WTC11 (cell line): ENCODE data around the gene CCDC85A.

ENCODE experiments used
- CTCF ChIP-seq: fragments of 200-600 bp; IDR thresholded peaks from 2 replicates; pipeline ENCODE4 v1.8.0; 2022; ENCODE audit warnings: antibody characterized with exemption
- E2F5 ChIP-seq: sonication (generic); formaldehyde crosslinking; IDR thresholded peaks from 2 replicates; pipeline ENCODE4 v1.8.1; 2022; ENCODE audit warnings: mild to moderate bottlenecking, moderate library complexity, missing genetic modification reagents
- ESRRA ChIP-seq: sonication (generic); formaldehyde crosslinking; IDR thresholded peaks from 2 replicates; pipeline ENCODE4 v1.8.1; 2022; ENCODE audit warnings: mild to moderate bottlenecking, missing genetic modification reagents, borderline replicate concordance
- ETV6 ChIP-seq: sonication (generic); formaldehyde crosslinking; IDR thresholded peaks from 2 replicates; pipeline ENCODE4 v1.8.1; 2022; ENCODE audit warnings: mild to moderate bottlenecking, missing genetic modification reagents
- IRF1 ChIP-seq: sonication (generic); formaldehyde crosslinking; IDR thresholded peaks from 2 replicates; pipeline ENCODE4 v1.8.0; 2023; ENCODE audit warnings: missing genetic modification reagents
- MYBL2 ChIP-seq: sonication (generic); formaldehyde crosslinking; IDR thresholded peaks from 2 replicates; pipeline ENCODE4 v1.8.1; 2023; ENCODE audit warnings: mild to moderate bottlenecking, moderate library complexity, missing genetic modification reagents
- PRDM15 ChIP-seq: sonication (generic); formaldehyde crosslinking; IDR thresholded peaks from 2 replicates; pipeline ENCODE4 v1.8.0; 2022; ENCODE audit warnings: missing genetic modification reagents
- ZNF121 ChIP-seq: sonication (generic); formaldehyde crosslinking; IDR thresholded peaks from 2 replicates; pipeline ENCODE4 v1.8.0; 2023; ENCODE audit warnings: missing genetic modification reagents
- ZNF138 ChIP-seq: sonication (generic); formaldehyde crosslinking; conservative IDR thresholded peaks from 2 replicates; pipeline ENCODE4 v1.8.1; 2022; ENCODE audit warnings: mild to moderate bottlenecking, moderate library complexity, missing genetic modification reagents

GRCh38 chr2:56335101-56335500 lies 151.3 kb downstream of the CCDC85A start:
- TF ChIP-seq ESRRA (CRISPR knock-in tag) (no peak), PRDM15 (CRISPR knock-in tag) (no peak), CTCF (no peak), MYBL2 (CRISPR knock-in tag) (no peak), ETV6 (no peak), ZNF138 (CRISPR knock-in tag) (no peak), ZNF121 (CRISPR knock-in tag) (no peak), IRF1 (no peak), E2F5 (CRISPR knock-in tag) (no peak)
